Liver (tissue), 3 donors: ENCODE results near the gene CYP1A2.

Experiments
- CTCF ChIP-seq: fragments of 150-350 bp; IDR thresholded peaks from 2 replicates; pipeline ENCODE4 v1.5.1; 2017; ENCODE audit warnings: improper control_type of control experiment, low read depth, low read length; ENCODE audit not compliant: missing input control
- HNF4A ChIP-seq, 2 donors: conservative IDR thresholded peaks; 2 replicates each; pipeline ENCODE4 v1.6.1; 2016; ENCODE audit warnings: antibody characterized with exemption in 2 of 2, mild to moderate bottlenecking in 2 of 2
- JUND ChIP-seq, 2 donors: IDR thresholded peaks; 2 replicates each; pipeline ENCODE4 v1.6.1; 2016; ENCODE audit warnings: antibody characterized with exemption in 2 of 2
- MAX ChIP-seq: IDR thresholded peaks from 2 replicates; pipeline ENCODE4 v1.6.1; 2016; ENCODE audit warnings: antibody characterized with exemption
- RAD21 ChIP-seq, 2 donors: IDR thresholded peaks; 2 replicates each; pipeline ENCODE4 v1.6.1; 2016; ENCODE audit warnings: antibody characterized with exemption in 2 of 2, mild to moderate bottlenecking in 2 of 2
- SP1 ChIP-seq: IDR thresholded peaks from 2 replicates; pipeline ENCODE4 v1.6.1; 2018; ENCODE audit warnings: antibody characterized with exemption, mild to moderate bottlenecking
- TAF1 ChIP-seq: conservative IDR thresholded peaks from 2 replicates; pipeline ENCODE4 v1.6.1; 2016; ENCODE audit warnings: antibody characterized with exemption, mild to moderate bottlenecking
- YY1 ChIP-seq: IDR thresholded peaks from 2 replicates; pipeline ENCODE4 v1.6.1; 2016; ENCODE audit warnings: antibody characterized with exemption, mild to moderate bottlenecking
- TF ChIP-seq, protein P1 (sequence below): IDR thresholded peaks from 2 replicates; pipeline ENCODE4 v1.6.1; 2016; ENCODE audit warnings: antibody characterized with exemption
- donor health status: healthy.
- donor health status: healthy.

- TF ChIP-seq MAX (no peak), CTCF (no peak), JUND (IDR thresholded peaks at IDR 0.05) (no peak), TAF1 (no peak), HNF4A (conservative IDR thresholded peaks at IDR 0.05) (no peak), SP1 (no peak), RAD21 (IDR thresholded peaks at IDR 0.05) (peak in 1 of 2 donors; percentile 12), YY1 (no peak)
- TF ChIP-seq, protein P1, sequence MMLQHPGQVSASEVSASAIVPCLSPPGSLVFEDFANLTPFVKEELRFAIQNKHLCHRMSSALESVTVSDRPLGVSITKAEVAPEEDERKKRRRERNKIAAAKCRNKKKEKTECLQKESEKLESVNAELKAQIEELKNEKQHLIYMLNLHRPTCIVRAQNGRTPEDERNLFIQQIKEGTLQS = no peak
These were observed 44.7 kb downstream of the CYP1A2 start for GRCh38 chr15:74793135-74794028.
